ENCODE measurements around the gene TTC5. TPM values are rescaled to one million over a fixed set of nuclear protein-coding genes. Genes with fewer than 3 reads are reported as not detected.
"Not testable (repeated sequence)": the region's sequence is repeated elsewhere in the genome, so short reads cannot be mapped to it uniquely, and the experiment has no call there.

Gene TTC5
- total RNA-seq, 4 donors from 2014 or later, result 6.5 to 43.8 (median 17.7) TPM

- Histone ChIP-seq H3K36me3 (no peaks in the 10 kb centered on the region), H3K4me3 (no peak overlapping the region), H3K4me1 (no peaks in the 10 kb centered on the region), H3K27me3 (no peaks in the 10 kb centered on the region), H3K9me3 (no peaks in the 10 kb centered on the region), H3K27ac (no peak overlapping the region)
- no peak for DNase-seq
- TF ChIP-seq CTCF (IDR thresholded peaks at IDR 0.05), result no peak
- TF ChIP-seq POLR2A (IDR thresholded peaks at IDR 0.05), result no peak
- intact Hi-C loops (cut with DNase I; ENCODE audit: low total_unique reads), result no loop called here
Measured at GRCh38 chr14:20345366-20345765, 39.6 kb upstream of the TTC5 start.

- Histone ChIP-seq H3K36me3 (no peaks in the 10 kb centered on the region), H3K4me1 (no peaks in the 10 kb centered on the region), H3K9me3 (no peaks in the 10 kb centered on the region), H3K27me3 (no peaks in the 10 kb centered on the region), H3K4me3 (peak overlapping the region; percentile 70 to 85), H3K27ac (peak overlapping the region; percentile 97 to 99)
- intact Hi-C loops (cut with DNase I; ENCODE audit: low total_unique reads), result no loop called here
- TF ChIP-seq POLR2A (IDR thresholded peaks at IDR 0.05), result no peak
- no peak for TF ChIP-seq CTCF (IDR thresholded peaks at IDR 0.05)
- DNase-seq, result no peak
Measured at GRCh38 chr14:20343862-20344220, 38.1 kb upstream of the TTC5 start.

- no peaks in the 10 kb centered on the region for H3K9me3 ChIP-seq
- H3K36me3 ChIP-seq, result no peaks in the 10 kb centered on the region
- intact Hi-C loops (cut with DNase I; ENCODE audit: low total_unique reads), result no loop called here
- no peaks in the 10 kb centered on the region for H3K4me1 ChIP-seq
- peak within 1 kb of the TSS; percentile 97 to 99 for H3K27ac ChIP-seq
- H3K4me3 ChIP-seq, result peak within 1 kb of the TSS; percentile 70 to 85
- peak; percentile 95 to 97 for DNase-seq
- TF ChIP-seq POLR2A (IDR thresholded peaks at IDR 0.05), result peak; percentile 67 to 84
- peak in 2 of 4 experiments; percentile 8 to 33 for TF ChIP-seq CTCF (IDR thresholded peaks at IDR 0.05)
- H3K27me3 ChIP-seq, result no peaks in the 10 kb centered on the region
Measured at GRCh38 chr14:20343092-20343861, 37.5 kb upstream of the TTC5 start, which contains the start of gene PARP2. PARP2 (plus strand) TSS chr14:20343635; CDS start chr14:20343642, 7 bp downstream.

GRCh38 chr14:20341646-20342045 is 35.9 kb upstream of the TTC5 start:
- Histone ChIP-seq H3K27me3 (no peaks in the 10 kb centered on the region), H3K4me1 (no peaks in the 10 kb centered on the region), H3K36me3 (no peaks in the 10 kb centered on the region), H3K9me3 (no peaks in the 10 kb centered on the region), H3K27ac (peak overlapping the region; percentile 97 to 99), H3K4me3 (peak overlapping the region; percentile 70 to 85)
- DNase-seq, result no peak
- TF ChIP-seq POLR2A (IDR thresholded peaks at IDR 0.05), result no peak
- TF ChIP-seq CTCF (IDR thresholded peaks at IDR 0.05), result no peak
- intact Hi-C loops (cut with DNase I; ENCODE audit: low total_unique reads), result no loop called here

GRCh38 chr14:20341032-20341431 is 35.3 kb upstream of the TTC5 start:
- H3K27me3 ChIP-seq; intact Hi-C loops (cut with DNase I; ENCODE audit: low total_unique reads); H3K4me3 ChIP-seq; H3K36me3 ChIP-seq; H3K9me3 ChIP-seq; DNase-seq; H3K4me1 ChIP-seq; H3K27ac ChIP-seq: not testable (repeated sequence)
